A549 (cell line): ENCODE data around the gene LST1.

Experiments used
- JUN ChIP-seq, 2 experiments: fragments of >200 bp; sonication (Bioruptor Twin); formaldehyde crosslinking; IDR thresholded peaks; 2 replicates in 1 of 2; 3 replicates in 1 of 2; pipeline ENCODE4 v1.6.1; 2016 to 2017
- POLR2A ChIP-seq: IDR thresholded peaks from 2 replicates; pipeline ENCODE4 v1.6.1; 2012; ENCODE audit warnings: mild to moderate bottlenecking, low read length
- RAD21 ChIP-seq, 2 experiments: fragments of >200 bp in 1 of 2; sonication (Bioruptor Twin) in 1 of 2; formaldehyde crosslinking in 1 of 2; IDR thresholded peaks in 1 of 2; conservative IDR thresholded peaks in 1 of 2; 2 replicates in 1 of 2; 3 replicates in 1 of 2; pipeline ENCODE4 v1.6.1; 2012 to 2018; ENCODE audit warnings: inconsistent platforms in 1 of 2
- TF ChIP-seq, protein P1 (sequence below): IDR thresholded peaks from 2 replicates; pipeline ENCODE4 v1.6.1; 2012
- TF ChIP-seq, protein P2 (sequence below): fragments of >200 bp; sonication (Bioruptor Twin); formaldehyde crosslinking; IDR thresholded peaks from 3 replicates; pipeline ENCODE4 v1.5.1; 2016
- TF ChIP-seq, protein P3 (sequence below): fragments of >200 bp; sonication (Bioruptor Twin); formaldehyde crosslinking; IDR thresholded peaks from 3 replicates; pipeline ENCODE4 v1.6.1; 2016

DNA sequence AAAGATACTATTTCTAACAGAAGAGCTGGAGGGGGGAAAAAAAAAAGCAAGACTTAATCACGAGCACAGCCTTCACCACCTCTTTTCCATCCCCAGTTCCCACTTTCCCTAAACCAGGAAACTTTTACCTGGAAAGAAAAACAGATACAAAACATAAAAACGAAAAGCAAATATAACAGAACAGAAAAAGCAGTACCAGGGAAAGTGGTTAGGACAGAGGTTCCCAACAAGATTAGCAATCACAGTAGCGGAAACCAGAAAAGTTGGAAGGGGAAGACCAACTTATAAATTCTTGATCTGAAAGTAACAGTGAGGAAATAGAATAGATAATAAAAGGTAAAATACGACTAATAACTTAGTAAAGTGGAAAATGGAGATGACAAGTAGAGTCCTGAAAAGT is 45.4 kb upstream of the LST1 start:
- TF ChIP-seq, protein P1, sequence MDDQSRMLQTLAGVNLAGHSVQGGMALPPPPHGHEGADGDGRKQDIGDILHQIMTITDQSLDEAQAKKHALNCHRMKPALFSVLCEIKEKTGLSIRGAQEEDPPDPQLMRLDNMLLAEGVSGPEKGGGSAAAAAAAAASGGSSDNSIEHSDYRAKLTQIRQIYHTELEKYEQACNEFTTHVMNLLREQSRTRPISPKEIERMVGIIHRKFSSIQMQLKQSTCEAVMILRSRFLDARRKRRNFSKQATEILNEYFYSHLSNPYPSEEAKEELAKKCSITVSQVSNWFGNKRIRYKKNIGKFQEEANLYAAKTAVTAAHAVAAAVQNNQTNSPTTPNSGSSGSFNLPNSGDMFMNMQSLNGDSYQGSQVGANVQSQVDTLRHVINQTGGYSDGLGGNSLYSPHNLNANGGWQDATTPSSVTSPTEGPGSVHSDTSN = no peak
- TF ChIP-seq POLR2A = no peak
- TF ChIP-seq, protein P2, sequence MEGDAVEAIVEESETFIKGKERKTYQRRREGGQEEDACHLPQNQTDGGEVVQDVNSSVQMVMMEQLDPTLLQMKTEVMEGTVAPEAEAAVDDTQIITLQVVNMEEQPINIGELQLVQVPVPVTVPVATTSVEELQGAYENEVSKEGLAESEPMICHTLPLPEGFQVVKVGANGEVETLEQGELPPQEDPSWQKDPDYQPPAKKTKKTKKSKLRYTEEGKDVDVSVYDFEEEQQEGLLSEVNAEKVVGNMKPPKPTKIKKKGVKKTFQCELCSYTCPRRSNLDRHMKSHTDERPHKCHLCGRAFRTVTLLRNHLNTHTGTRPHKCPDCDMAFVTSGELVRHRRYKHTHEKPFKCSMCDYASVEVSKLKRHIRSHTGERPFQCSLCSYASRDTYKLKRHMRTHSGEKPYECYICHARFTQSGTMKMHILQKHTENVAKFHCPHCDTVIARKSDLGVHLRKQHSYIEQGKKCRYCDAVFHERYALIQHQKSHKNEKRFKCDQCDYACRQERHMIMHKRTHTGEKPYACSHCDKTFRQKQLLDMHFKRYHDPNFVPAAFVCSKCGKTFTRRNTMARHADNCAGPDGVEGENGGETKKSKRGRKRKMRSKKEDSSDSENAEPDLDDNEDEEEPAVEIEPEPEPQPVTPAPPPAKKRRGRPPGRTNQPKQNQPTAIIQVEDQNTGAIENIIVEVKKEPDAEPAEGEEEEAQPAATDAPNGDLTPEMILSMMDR = no peak
- TF ChIP-seq JUN (IDR thresholded peaks at IDR 0.05) = no peak
- TF ChIP-seq, protein P3, sequence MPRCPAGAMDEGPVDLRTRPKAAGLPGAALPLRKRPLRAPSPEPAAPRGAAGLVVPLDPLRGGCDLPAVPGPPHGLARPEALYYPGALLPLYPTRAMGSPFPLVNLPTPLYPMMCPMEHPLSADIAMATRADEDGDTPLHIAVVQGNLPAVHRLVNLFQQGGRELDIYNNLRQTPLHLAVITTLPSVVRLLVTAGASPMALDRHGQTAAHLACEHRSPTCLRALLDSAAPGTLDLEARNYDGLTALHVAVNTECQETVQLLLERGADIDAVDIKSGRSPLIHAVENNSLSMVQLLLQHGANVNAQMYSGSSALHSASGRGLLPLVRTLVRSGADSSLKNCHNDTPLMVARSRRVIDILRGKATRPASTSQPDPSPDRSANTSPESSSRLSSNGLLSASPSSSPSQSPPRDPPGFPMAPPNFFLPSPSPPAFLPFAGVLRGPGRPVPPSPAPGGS = no peak
- no peak for TF ChIP-seq RAD21 (conservative IDR thresholded peaks at IDR 0.05 in 1 of 2, IDR thresholded peaks at IDR 0.05 in 1 of 2)
